HG03432 (cell line): Measurements from ENCODE around the gene PRRG3.

Source experiments
- ATAC-seq: cut with Tn5 transposase; IDR thresholded peaks from one replicate; pipeline ENCODE4 v1.9.1; 2021; ENCODE audit warnings: mild to moderate bottlenecking, moderate library complexity; ENCODE audit not compliant: unreplicated experiment

The PRRG3 gene

DNA sequence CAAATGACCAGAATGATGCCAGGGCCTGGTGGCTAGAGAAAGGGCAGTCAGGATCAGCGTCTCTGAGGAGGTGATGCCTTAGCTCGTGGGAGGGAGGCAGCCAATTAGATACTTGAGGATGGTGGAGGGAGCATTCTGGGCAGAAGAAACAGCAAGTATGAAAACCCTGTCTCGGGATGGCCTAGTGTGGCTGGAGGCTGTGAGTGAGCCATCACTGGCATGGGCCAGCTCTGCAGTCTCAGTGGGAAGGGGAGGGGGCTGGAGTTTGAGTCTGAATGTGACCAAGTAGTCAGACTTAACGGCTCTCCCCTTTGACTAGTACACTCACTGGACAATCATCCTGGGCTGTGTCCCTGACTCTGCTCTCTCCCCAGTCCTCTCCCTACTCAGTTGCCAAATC, 46.3 kb downstream of the PRRG3 start:
- no peak for ATAC-seq

DNA sequence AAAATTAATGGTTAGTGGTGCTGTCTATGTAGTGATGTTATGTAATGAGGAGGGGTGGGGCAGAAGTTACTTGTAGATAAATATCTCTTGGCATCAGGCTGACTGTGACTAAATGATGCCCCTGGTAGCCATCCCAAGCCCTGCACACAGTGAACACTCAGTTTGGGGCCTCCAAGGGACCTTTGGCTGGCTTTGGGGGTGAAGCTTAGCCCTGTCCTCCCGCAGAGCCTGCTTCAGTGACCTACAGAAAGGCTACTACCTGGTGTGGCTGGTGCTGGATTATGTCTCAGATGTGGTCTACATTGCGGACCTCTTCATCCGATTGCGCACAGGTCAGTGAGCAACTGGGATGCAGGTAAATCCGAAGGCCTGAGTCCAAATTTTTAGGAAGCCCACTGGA, 47.1 kb downstream of the PRRG3 start:
- ATAC-seq: no peak

DNA sequence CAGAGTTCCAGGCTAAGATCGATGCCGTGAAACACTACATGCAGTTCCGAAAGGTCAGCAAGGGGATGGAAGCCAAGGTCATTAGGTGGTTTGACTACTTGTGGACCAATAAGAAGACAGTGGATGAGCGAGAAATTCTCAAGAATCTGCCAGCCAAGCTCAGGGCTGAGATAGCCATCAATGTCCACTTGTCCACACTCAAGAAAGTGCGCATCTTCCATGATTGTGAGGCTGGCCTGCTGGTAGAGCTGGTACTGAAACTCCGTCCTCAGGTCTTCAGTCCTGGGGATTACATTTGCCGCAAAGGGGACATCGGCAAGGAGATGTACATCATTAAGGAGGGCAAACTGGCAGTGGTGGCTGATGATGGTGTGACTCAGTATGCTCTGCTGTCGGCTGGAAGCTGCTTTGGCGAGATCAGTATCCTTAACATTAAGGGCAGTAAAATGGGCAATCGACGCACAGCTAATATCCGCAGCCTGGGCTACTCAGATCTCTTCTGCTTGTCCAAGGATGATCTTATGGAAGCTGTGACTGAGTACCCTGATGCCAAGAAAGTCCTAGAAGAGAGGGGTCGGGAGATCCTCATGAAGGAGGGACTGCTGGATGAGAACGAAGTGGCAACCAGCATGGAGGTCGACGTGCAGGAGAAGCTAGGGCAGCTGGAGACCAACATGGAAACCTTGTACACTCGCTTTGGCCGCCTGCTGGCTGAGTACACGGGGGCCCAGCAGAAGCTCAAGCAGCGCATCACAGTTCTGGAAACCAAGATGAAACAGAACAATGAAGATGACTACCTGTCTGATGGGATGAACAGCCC, 48.6 kb downstream of the PRRG3 start:
- no peak for ATAC-seq

DNA sequence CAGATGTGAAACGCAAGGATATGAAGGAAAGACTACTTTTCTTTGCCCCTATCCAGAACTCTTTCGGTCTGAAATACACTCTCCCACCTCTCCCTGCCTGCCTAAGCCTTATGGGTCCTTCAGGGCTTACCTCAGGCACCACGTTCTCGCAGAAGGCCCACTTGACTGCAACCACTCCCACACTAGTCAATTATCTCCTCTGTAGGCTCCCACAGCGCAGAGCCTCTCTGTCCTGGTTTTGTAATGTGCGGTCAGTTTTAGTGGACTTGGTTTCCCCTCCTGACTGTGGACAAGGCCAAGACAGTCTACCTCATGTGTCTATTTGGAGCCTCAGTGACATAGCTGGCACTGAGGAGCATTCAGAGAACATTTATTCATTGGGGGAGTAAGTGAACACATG, 50.4 kb downstream of the PRRG3 start:
- no peak for ATAC-seq

GRCh38 chrX:151746502-151746901, 51.2 kb downstream of the PRRG3 start:
- ATAC-seq: no peak

DNA sequence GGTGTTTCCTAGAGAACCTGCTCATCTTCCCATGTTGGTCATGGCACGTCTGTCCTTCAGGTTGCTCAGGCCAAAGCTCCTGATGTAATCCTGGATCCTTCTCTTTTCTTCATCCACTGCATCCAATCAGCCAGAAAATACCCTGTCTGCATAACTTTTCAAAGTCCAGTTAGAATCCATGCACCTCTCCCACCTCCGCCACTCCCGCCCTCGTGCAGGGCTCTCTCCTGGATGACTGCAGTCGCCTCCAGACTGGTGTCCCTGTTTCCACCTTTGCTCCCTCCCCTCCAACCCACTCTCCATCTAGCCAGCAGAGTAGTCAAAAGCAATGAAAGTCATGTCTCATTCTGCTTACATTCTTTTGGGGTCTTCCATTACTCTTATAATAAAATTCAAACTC, 55.3 kb downstream of the PRRG3 start:
- no peak for ATAC-seq

DNA sequence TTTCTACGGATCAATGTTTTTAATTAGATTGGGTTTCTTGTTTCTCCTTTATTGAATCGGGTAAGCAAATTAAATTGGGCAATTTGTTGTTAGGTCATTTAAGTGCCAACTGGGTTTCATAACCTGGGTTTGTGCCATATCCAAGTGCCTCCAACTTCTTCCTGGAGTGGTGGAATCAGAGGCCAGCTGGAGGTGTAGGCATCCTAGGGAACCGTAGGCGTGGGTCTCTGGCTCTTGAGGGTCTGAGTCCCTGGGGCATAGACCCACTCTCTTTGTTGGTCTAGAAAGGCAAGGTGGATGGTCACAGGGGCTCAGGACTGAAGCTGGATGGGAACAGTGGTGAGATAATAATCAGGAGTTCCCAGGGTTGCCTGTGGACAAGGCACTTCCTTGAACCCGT, 57.6 kb downstream of the PRRG3 start:
- ATAC-seq: no peak

GRCh38 chrX:151753313-151754046, 58.2 kb downstream of the PRRG3 start:
- peak; percentile 91 for ATAC-seq

- ATAC-seq: no peak
Observed at GRCh38 chrX:151754047-151754429, 58.8 kb downstream of the PRRG3 start.

- no peak for ATAC-seq
Observed at GRCh38 chrX:151754641-151755215, 59.5 kb downstream of the PRRG3 start.
